ENCODE data around the gene YIPF6. TPM values are rescaled to one million over a fixed set of nuclear protein-coding genes. Genes with fewer than 3 reads are reported as not detected.

YIPF6 gene
- total and polyA plus RNA-seq, 2 donors (not counting 3 experiments of a cell fraction or from before 2014, with no cell fraction given), result 17.1 to 29.6 TPM

GRCh38 chrX:68579810-68580209 is 81.0 kb downstream of the YIPF6 start:
- H3K36me3 ChIP-seq (ENCODE audit: control insufficient read depth in 2 of 2, extremely low read depth in 1 of 2, insufficient read depth in 2 of 2, low read length in 2 of 2), result no peaks in the 10 kb centered on the region
- no peaks in the 10 kb centered on the region for H3K79me2 ChIP-seq (ENCODE audit: control insufficient read depth, insufficient read depth, low read length)
- H3K9ac ChIP-seq (replicated peaks; ENCODE audit: extremely low read depth, insufficient read depth, low read length), result no peak overlapping the region
- H2AFZ ChIP-seq (ENCODE audit: low read depth, low read length), result no peak overlapping the region
- no peaks in the 10 kb centered on the region for H3K4me1 ChIP-seq (ENCODE audit: control insufficient read depth, extremely low read depth, insufficient read depth, low read length)
- TF ChIP-seq FOS (IDR thresholded peaks at IDR 0.05; ENCODE audit: borderline replicate concordance, insufficient read depth, low read length), result no peak
- H3K9me3 ChIP-seq (replicated peaks; ENCODE audit: control insufficient read depth, insufficient read depth, low read length), result no peaks in the 10 kb centered on the region
- no TSS peak for BruUV-seq (replicated peaks)
- H3K4me3 ChIP-seq (replicated peaks in 1 of 3; ENCODE audit: insufficient read depth in 1 of 3, low read depth in 1 of 3, low read length in 3 of 3), result no peak overlapping the region
- intact Hi-C loops (cut with micrococcal nuclease), result no loop called here
- H3K9me1 ChIP-seq (replicated peaks; ENCODE audit: control insufficient read depth, extremely low read depth, insufficient read depth, low read length), result no peaks in the 10 kb centered on the region
- no peak overlapping the region for H3K27ac ChIP-seq (ENCODE audit: insufficient read depth, low read depth, low read length)
- ChIA-PET CTCF (no interaction called here), POLR2A (no interaction called here)
- H4K20me1 ChIP-seq (replicated peaks; ENCODE audit: control insufficient read depth, extremely low read depth, insufficient read depth, low read length), result no peaks in the 10 kb centered on the region
- no peak for FAIRE-seq
- H3K4me2 ChIP-seq (ENCODE audit: insufficient read depth, low read length), result no peak overlapping the region
- dilution Hi-C loops (cut with MboI; ENCODE audit: extremely low pct_ligation_motif_present, low sequenced_read_pairs), result no loop called here
- DNase-seq (ENCODE audit: low read depth, low spot score), result no peak
- no peaks in the 10 kb centered on the region for H3K27me3 ChIP-seq (ENCODE audit: control insufficient read depth in 2 of 2, insufficient read depth in 2 of 2, low read length in 2 of 2)

- no TSS peak for BruUV-seq (replicated peaks)
- dilution Hi-C loops (cut with MboI; ENCODE audit: extremely low pct_ligation_motif_present, low sequenced_read_pairs), result no loop called here
Observed at GRCh38 chrX:68584221-68584620, 85.4 kb downstream of the YIPF6 start.

More at GRCh38 chrX:68584221-68584620, 85.4 kb downstream of the YIPF6 start:
- no peaks in the 10 kb centered on the region for H3K79me2 ChIP-seq (ENCODE audit: control insufficient read depth, insufficient read depth, low read length)
- H3K27me3 ChIP-seq (ENCODE audit: control insufficient read depth in 2 of 2, insufficient read depth in 2 of 2, low read length in 2 of 2), result no peaks in the 10 kb centered on the region
- H3K9me3 ChIP-seq (replicated peaks; ENCODE audit: control insufficient read depth, insufficient read depth, low read length), result no peaks in the 10 kb centered on the region
- ChIA-PET CTCF (no interaction called here), POLR2A (no interaction called here)
- no peak overlapping the region for H3K27ac ChIP-seq (ENCODE audit: insufficient read depth, low read depth, low read length)
- intact Hi-C loops (cut with micrococcal nuclease), result no loop called here
- H3K9me1 ChIP-seq (replicated peaks; ENCODE audit: control insufficient read depth, extremely low read depth, insufficient read depth, low read length), result no peaks in the 10 kb centered on the region
- no peaks in the 10 kb centered on the region for H4K20me1 ChIP-seq (replicated peaks; ENCODE audit: control insufficient read depth, extremely low read depth, insufficient read depth, low read length)
- H3K9ac ChIP-seq (replicated peaks; ENCODE audit: extremely low read depth, insufficient read depth, low read length), result no peak overlapping the region
- TF ChIP-seq GATA2 (IDR thresholded peaks at IDR 0.05; ENCODE audit: insufficient read depth, insufficient read length, low read depth, low read length) (no peak), CTCF (IDR thresholded peaks at IDR 0.05; ENCODE audit: extremely low read depth in 1 of 2, insufficient read depth in 1 of 2, low read depth in 1 of 2, low read length in 2 of 2) (no peak), EZH2 (IDR thresholded peaks at IDR 0.05; ENCODE audit: borderline replicate concordance, low read depth, low read length, severe bottlenecking) (no peak), FOS (IDR thresholded peaks at IDR 0.05; ENCODE audit: borderline replicate concordance, insufficient read depth, low read length) (no peak), JUN (IDR thresholded peaks at IDR 0.05; ENCODE audit: borderline replicate concordance, insufficient read depth, insufficient read length, low read depth) (no peak), MYC (IDR thresholded peaks at IDR 0.05; ENCODE audit: low read depth, low read length) (no peak), POLR2AphosphoS5 (IDR thresholded peaks at IDR 0.05; ENCODE audit: insufficient read depth, low read depth, low read length) (no peak), MAX (IDR thresholded peaks at IDR 0.05; ENCODE audit: insufficient read depth, insufficient read length) (no peak), POLR2A (IDR thresholded peaks at IDR 0.05; ENCODE audit: low read depth, low read length) (no peak)
- H3K4me3 ChIP-seq (replicated peaks in 1 of 3; ENCODE audit: insufficient read depth in 1 of 3, low read depth in 1 of 3, low read length in 3 of 3), result no peak overlapping the region
- no peak overlapping the region for H3K4me2 ChIP-seq (ENCODE audit: insufficient read depth, low read length)
- H2AFZ ChIP-seq (ENCODE audit: low read depth, low read length), result no peak overlapping the region
- H3K36me3 ChIP-seq (ENCODE audit: control insufficient read depth in 2 of 2, extremely low read depth in 1 of 2, insufficient read depth in 2 of 2, low read length in 2 of 2), result no peaks in the 10 kb centered on the region
- FAIRE-seq (peak; percentile 37), DNase-seq (ENCODE audit: low read depth, low spot score) (no peak)
- no peaks in the 10 kb centered on the region for H3K4me1 ChIP-seq (ENCODE audit: control insufficient read depth, extremely low read depth, insufficient read depth, low read length)
